ENCODE results near the gene PDIA6.

PDIA6 gene

DNA sequence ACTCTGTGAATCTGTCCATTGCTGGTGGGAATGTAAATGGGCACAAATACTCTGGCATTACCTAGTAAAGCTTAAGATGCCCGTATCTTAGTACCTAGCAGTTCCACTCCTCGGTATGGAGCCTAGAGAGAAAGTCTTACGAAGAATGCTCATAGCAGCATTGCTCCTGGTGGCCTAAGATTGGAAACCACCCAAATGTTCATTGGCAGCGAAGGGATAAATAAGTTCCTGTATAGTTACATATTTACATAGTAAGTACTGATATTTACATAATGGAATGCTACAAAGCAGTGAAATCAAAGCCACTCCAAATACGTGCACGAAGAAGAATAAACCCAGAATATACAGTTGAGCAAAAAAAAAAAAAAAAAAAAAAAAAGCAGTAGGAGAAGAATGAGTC, 46.7 kb upstream of the PDIA6 start (continued):
- TF ChIP-seq ISL1 (CRISPR knock-in tag; IDR thresholded peaks at IDR 0.05), result no peak
- no peak for TF ChIP-seq OSR1 (CRISPR knock-in tag; IDR thresholded peaks at IDR 0.05)
- TF ChIP-seq CSDC2 (CRISPR knock-in tag; IDR thresholded peaks at IDR 0.05), result no peak
- TF ChIP-seq SNAI2 (CRISPR knock-in tag; IDR thresholded peaks at IDR 0.05), result no peak
- TF ChIP-seq, protein P1, sequence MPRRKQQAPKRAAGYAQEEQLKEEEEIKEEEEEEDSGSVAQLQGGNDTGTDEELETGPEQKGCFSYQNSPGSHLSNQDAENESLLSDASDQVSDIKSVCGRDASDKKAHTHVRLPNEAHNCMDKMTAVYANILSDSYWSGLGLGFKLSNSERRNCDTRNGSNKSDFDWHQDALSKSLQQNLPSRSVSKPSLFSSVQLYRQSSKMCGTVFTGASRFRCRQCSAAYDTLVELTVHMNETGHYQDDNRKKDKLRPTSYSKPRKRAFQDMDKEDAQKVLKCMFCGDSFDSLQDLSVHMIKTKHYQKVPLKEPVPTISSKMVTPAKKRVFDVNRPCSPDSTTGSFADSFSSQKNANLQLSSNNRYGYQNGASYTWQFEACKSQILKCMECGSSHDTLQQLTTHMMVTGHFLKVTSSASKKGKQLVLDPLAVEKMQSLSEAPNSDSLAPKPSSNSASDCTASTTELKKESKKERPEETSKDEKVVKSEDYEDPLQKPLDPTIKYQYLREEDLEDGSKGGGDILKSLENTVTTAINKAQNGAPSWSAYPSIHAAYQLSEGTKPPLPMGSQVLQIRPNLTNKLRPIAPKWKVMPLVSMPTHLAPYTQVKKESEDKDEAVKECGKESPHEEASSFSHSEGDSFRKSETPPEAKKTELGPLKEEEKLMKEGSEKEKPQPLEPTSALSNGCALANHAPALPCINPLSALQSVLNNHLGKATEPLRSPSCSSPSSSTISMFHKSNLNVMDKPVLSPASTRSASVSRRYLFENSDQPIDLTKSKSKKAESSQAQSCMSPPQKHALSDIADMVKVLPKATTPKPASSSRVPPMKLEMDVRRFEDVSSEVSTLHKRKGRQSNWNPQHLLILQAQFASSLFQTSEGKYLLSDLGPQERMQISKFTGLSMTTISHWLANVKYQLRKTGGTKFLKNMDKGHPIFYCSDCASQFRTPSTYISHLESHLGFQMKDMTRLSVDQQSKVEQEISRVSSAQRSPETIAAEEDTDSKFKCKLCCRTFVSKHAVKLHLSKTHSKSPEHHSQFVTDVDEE (CRISPR knock-in tag; IDR thresholded peaks at IDR 0.05), result no peak
- no peak for TF ChIP-seq ZNF8 (CRISPR knock-in tag; IDR thresholded peaks at IDR 0.05)
- no peak for TF ChIP-seq TOX (CRISPR knock-in tag; IDR thresholded peaks at IDR 0.05; ENCODE audit: borderline replicate concordance)
- no peak for TF ChIP-seq ARNTL (CRISPR knock-in tag; IDR thresholded peaks at IDR 0.05; ENCODE audit: borderline replicate concordance, low read depth)

DNA sequence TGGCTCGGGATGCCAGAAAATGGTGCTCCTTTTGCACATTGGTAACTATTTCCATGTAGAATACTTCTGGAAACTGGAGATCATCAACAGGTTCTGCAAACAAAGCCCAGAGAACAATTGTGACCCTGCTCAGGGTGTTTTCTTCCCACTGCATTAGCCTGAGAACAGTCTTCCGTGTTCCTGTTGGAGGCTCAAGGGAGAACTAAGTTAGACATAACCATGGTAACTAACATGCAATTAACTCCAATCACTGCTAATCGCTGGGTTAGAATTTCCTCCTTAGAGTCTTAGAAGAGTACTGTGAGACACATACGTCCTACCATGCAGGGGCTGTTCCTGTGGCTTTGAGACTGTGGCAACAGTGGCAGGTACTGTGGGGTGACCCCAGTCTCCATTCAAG, 36.0 kb upstream of the PDIA6 start:
- TF ChIP-seq, protein P2, sequence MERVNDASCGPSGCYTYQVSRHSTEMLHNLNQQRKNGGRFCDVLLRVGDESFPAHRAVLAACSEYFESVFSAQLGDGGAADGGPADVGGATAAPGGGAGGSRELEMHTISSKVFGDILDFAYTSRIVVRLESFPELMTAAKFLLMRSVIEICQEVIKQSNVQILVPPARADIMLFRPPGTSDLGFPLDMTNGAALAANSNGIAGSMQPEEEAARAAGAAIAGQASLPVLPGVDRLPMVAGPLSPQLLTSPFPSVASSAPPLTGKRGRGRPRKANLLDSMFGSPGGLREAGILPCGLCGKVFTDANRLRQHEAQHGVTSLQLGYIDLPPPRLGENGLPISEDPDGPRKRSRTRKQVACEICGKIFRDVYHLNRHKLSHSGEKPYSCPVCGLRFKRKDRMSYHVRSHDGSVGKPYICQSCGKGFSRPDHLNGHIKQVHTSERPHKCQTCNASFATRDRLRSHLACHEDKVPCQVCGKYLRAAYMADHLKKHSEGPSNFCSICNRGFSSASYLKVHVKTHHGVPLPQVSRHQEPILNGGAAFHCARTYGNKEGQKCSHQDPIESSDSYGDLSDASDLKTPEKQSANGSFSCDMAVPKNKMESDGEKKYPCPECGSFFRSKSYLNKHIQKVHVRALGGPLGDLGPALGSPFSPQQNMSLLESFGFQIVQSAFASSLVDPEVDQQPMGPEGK (CRISPR knock-in tag; IDR thresholded peaks at IDR 0.05; ENCODE audit: borderline replicate concordance), result no peak
- no peak for TF ChIP-seq GLIS3 (CRISPR knock-in tag; IDR thresholded peaks at IDR 0.05)
- TF ChIP-seq, protein P3, sequence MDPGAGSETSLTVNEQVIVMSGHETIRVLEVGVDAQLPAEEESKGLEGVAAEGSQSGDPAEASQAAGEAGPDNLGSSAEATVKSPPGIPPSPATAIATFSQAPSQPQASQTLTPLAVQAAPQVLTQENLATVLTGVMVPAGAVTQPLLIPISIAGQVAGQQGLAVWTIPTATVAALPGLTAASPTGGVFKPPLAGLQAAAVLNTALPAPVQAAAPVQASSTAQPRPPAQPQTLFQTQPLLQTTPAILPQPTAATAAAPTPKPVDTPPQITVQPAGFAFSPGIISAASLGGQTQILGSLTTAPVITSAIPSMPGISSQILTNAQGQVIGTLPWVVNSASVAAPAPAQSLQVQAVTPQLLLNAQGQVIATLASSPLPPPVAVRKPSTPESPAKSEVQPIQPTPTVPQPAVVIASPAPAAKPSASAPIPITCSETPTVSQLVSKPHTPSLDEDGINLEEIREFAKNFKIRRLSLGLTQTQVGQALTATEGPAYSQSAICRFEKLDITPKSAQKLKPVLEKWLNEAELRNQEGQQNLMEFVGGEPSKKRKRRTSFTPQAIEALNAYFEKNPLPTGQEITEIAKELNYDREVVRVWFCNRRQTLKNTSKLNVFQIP (CRISPR knock-in tag; IDR thresholded peaks at IDR 0.05; ENCODE audit: borderline replicate concordance, low read depth), result no peak
- TF ChIP-seq ESRRG (CRISPR knock-in tag; IDR thresholded peaks at IDR 0.05), result no peak
- no peak for TF ChIP-seq RARB (CRISPR knock-in tag; IDR thresholded peaks at IDR 0.05)
- no peak for TF ChIP-seq ZFP30 (CRISPR knock-in tag; IDR thresholded peaks at IDR 0.05)
- TF ChIP-seq TCF4 (CRISPR knock-in tag; IDR thresholded peaks at IDR 0.05; ENCODE audit: borderline replicate concordance), result no peak
- no peak for TF ChIP-seq ISL1 (CRISPR knock-in tag; IDR thresholded peaks at IDR 0.05)
- TF ChIP-seq, protein P4, sequence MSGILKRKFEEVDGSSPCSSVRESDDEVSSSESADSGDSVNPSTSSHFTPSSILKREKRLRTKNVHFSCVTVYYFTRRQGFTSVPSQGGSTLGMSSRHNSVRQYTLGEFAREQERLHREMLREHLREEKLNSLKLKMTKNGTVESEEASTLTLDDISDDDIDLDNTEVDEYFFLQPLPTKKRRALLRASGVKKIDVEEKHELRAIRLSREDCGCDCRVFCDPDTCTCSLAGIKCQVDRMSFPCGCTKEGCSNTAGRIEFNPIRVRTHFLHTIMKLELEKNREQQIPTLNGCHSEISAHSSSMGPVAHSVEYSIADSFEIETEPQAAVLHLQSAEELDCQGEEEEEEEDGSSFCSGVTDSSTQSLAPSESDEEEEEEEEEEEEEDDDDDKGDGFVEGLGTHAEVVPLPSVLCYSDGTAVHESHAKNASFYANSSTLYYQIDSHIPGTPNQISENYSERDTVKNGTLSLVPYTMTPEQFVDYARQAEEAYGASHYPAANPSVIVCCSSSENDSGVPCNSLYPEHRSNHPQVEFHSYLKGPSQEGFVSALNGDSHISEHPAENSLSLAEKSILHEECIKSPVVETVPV (CRISPR knock-in tag; IDR thresholded peaks at IDR 0.05), result no peak
- TF ChIP-seq ZNF70 (CRISPR knock-in tag; IDR thresholded peaks at IDR 0.05), result no peak
- no peak for TF ChIP-seq CSDC2 (CRISPR knock-in tag; IDR thresholded peaks at IDR 0.05)
- TF ChIP-seq ZFP3 (CRISPR knock-in tag; IDR thresholded peaks at IDR 0.05), result no peak
- TF ChIP-seq, protein P5, sequence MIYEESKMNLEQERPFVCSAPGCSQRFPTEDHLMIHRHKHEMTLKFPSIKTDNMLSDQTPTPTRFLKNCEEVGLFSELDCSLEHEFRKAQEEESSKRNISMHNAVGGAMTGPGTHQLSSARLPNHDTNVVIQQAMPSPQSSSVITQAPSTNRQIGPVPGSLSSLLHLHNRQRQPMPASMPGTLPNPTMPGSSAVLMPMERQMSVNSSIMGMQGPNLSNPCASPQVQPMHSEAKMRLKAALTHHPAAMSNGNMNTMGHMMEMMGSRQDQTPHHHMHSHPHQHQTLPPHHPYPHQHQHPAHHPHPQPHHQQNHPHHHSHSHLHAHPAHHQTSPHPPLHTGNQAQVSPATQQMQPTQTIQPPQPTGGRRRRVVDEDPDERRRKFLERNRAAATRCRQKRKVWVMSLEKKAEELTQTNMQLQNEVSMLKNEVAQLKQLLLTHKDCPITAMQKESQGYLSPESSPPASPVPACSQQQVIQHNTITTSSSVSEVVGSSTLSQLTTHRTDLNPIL (CRISPR knock-in tag; IDR thresholded peaks at IDR 0.05; ENCODE audit: low read depth), result no peak
- no peak for TF ChIP-seq BACH2 (CRISPR knock-in tag; IDR thresholded peaks at IDR 0.05; ENCODE audit: borderline replicate concordance)
- TF ChIP-seq, protein P1 (CRISPR knock-in tag; IDR thresholded peaks at IDR 0.05), result no peak
- TF ChIP-seq OSR1 (CRISPR knock-in tag; IDR thresholded peaks at IDR 0.05), result no peak
- no peak for TF ChIP-seq ZNF8 (CRISPR knock-in tag; IDR thresholded peaks at IDR 0.05)
- TF ChIP-seq ZNF565 (CRISPR knock-in tag; conservative IDR thresholded peaks at IDR 0.05; ENCODE audit: low read depth), result no peak
- ATAC-seq, result no peak

All from SK-N-SH treated with all-trans-retinoic acid at 6 μM for 48 hours (cell line).